GM10847 (cell line): ENCODE measurements around the gene SP100.

Source experiments
- POLR2A ChIP-seq: IDR thresholded peaks from 2 replicates; pipeline ENCODE4 v1.6.1; 2011; ENCODE audit not compliant: insufficient read length; ENCODE audit errors: extremely low read depth

The SP100 gene

GRCh38 chr2:230502593-230502992 is 86.6 kb downstream of the SP100 start:
- no peak for TF ChIP-seq POLR2A

GRCh38 chr2:230503798-230504197 is 87.8 kb downstream of the SP100 start:
- no peak for TF ChIP-seq POLR2A

GRCh38 chr2:230505162-230505561 is 89.2 kb downstream of the SP100 start:
- TF ChIP-seq POLR2A = no peak

GRCh38 chr2:230512955-230513748 is 97.2 kb downstream of the SP100 start:
- TF ChIP-seq POLR2A = no peak

- TF ChIP-seq POLR2A = no peak
Observed at GRCh38 chr2:230520061-230520874, 104.3 kb downstream of the SP100 start.

- no peak for TF ChIP-seq POLR2A
Observed at GRCh38 chr2:230520875-230521155, 104.8 kb downstream of the SP100 start.

GRCh38 chr2:230521386-230521785 is 105.4 kb downstream of the SP100 start:
- TF ChIP-seq POLR2A = no peak

- TF ChIP-seq POLR2A = no peak
Observed at GRCh38 chr2:230525682-230526081, 109.7 kb downstream of the SP100 start.

GRCh38 chr2:230537531-230537976 is 121.6 kb downstream of the SP100 start:
- no peak for TF ChIP-seq POLR2A

- TF ChIP-seq POLR2A = no peak
Observed at GRCh38 chr2:230540332-230540731, 124.3 kb downstream of the SP100 start.

- no peak for TF ChIP-seq POLR2A
Observed at GRCh38 chr2:230541934-230542380, 126.0 kb downstream of the SP100 start.

- no peak for TF ChIP-seq POLR2A
Observed at GRCh38 chr2:230542751-230543150, 126.8 kb downstream of the SP100 start.

- no peak for TF ChIP-seq POLR2A
Observed at GRCh38 chr2:230552181-230552580, 136.2 kb downstream of the SP100 start.

- no peak for TF ChIP-seq POLR2A
Observed at GRCh38 chr2:230557065-230557464, 141.1 kb downstream of the SP100 start.

GRCh38 chr2:230564805-230565779 is 149.1 kb downstream of the SP100 start:
- no peak for TF ChIP-seq POLR2A
